ENCODE results near the gene KRTAP10-4. TPM values are rescaled to one million over a fixed set of nuclear protein-coding genes. Genes with fewer than 3 reads are reported as not detected.
A peak's percentile ranks its signal among the peaks of the same experiment; 100 is the strongest.

Gene KRTAP10-4
- total RNA-seq, 1 donor from 2014 or later: not detected

DNA sequence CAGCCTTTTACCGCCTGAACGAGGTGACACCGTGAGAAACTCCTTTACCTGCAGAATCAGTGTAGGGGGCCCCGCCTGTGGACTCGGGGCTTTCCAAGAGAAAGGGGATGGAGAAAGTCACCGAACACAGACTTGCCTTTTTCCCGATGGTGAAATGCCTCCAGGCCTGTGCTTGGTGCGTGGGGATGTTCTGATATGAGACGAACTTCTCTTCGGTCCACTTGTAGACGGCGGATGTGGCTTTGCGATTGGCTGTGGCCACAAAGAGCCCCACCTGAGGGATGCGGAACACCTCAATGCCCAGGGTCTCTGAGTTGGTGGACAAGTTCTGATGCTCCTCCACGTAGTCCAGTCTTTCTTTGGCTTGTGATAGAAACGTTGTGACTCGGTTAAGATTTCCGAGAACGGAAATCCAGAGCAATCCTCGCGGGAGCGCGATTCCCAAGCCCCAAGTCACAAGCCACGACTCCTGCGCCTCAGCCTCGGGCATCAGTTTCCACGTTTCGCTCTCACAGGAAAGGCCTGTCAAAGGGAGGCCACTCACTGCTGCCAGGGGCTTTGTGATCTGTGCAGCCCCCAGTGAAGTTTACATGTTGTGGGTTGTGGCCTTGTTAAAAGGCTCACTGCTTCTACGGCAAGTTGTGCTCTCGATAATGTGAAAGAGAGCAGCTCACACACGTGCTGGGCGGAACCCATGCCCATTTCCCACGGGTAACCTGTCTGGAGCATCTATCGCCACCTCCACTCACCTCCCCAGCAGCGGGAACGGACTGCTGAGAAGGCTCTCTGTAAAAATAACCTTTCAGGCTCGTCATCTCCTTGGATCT lies 46.2 kb upstream of the KRTAP10-4 start:
- no peaks in the 10 kb centered on the region for H3K27me3 ChIP-seq (ENCODE audit: control insufficient read depth, insufficient read depth, low read length)
- no peak for DNase-seq (ENCODE audit: low read depth)

DNA sequence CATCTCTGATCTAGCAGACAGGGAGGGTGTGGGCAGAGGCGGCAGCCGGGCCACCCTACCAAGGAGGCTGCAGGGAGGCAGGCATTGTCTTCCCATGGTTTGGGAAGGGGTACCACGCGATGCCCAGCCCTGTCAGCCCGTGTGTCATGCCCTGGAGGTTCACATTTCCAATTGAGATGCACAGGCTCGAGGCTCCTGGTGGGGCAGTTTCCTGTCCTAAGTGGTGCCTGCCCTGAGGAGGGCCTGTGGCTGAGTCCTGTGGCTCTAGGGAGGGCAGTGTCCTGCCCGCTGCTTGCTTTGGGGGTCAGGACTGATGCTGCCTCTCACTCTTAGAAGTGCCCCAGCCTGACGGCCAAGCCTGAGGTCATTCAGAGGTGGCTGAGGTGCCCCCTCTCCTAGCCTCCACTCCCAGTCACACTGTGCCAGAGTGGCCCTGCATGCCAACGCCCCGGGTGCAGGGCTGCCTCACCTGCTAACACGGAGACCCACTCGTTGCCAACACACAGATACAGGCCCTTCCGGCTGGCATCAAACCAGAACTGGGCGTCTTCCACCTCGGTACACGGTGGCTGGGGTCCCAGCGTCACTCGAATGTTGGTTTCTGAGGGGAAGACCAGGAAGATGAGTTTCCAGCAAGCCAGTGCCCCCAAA lies 45.4 kb upstream of the KRTAP10-4 start:
- TF ChIP-seq, protein P1, sequence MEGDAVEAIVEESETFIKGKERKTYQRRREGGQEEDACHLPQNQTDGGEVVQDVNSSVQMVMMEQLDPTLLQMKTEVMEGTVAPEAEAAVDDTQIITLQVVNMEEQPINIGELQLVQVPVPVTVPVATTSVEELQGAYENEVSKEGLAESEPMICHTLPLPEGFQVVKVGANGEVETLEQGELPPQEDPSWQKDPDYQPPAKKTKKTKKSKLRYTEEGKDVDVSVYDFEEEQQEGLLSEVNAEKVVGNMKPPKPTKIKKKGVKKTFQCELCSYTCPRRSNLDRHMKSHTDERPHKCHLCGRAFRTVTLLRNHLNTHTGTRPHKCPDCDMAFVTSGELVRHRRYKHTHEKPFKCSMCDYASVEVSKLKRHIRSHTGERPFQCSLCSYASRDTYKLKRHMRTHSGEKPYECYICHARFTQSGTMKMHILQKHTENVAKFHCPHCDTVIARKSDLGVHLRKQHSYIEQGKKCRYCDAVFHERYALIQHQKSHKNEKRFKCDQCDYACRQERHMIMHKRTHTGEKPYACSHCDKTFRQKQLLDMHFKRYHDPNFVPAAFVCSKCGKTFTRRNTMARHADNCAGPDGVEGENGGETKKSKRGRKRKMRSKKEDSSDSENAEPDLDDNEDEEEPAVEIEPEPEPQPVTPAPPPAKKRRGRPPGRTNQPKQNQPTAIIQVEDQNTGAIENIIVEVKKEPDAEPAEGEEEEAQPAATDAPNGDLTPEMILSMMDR (IDR thresholded peaks at IDR 0.05; ENCODE audit: insufficient read depth, low read length, severe bottlenecking): no peak

More for the DNA sequence above, 46.2 kb upstream of the KRTAP10-4 start:
- peak; percentile 13 for FAIRE-seq
- TF ChIP-seq, protein P1 (IDR thresholded peaks at IDR 0.05; ENCODE audit: insufficient read depth, low read length, severe bottlenecking): no peak
- H3K4me3 ChIP-seq (ENCODE audit: low read depth, low read length): no peak overlapping the region
- no peaks in the 10 kb centered on the region for H3K36me3 ChIP-seq (ENCODE audit: control insufficient read depth, insufficient read depth, low read length)

DNA sequence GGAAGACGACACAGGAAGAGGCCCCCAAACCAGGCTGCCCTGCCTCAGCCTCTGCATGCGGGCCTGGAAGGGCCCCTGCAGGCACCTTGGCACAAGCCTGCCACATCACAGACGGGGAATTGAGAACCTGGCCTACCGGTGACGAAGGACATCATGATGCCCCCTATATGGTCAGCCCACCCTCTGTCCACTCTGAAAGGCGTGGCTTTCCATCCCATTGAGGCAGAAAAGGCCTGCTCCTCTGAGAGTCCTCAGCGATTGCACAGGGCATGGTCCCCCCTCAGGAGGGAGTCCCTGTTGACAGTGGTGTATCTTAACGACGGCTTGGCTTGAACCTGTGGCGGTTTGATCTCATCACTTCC lies 44.9 kb upstream of the KRTAP10-4 start:
- TF ChIP-seq, protein P1 (IDR thresholded peaks at IDR 0.05; ENCODE audit: insufficient read depth, low read length, severe bottlenecking): no peak
- Histone ChIP-seq H3K27me3 (ENCODE audit: control insufficient read depth, insufficient read depth, low read length) (no peaks in the 10 kb centered on the region), H3K36me3 (ENCODE audit: control insufficient read depth, insufficient read depth, low read length) (no peaks in the 10 kb centered on the region), H3K4me3 (ENCODE audit: low read depth, low read length) (no peak overlapping the region)
- DNase-seq (ENCODE audit: low read depth): no peak
- FAIRE-seq: no peak

More for the DNA sequence above, 45.4 kb upstream of the KRTAP10-4 start:
- Histone ChIP-seq H3K36me3 (ENCODE audit: control insufficient read depth, insufficient read depth, low read length) (no peaks in the 10 kb centered on the region), H3K4me3 (ENCODE audit: low read depth, low read length) (no peak overlapping the region), H3K27me3 (ENCODE audit: control insufficient read depth, insufficient read depth, low read length) (no peaks in the 10 kb centered on the region)
- DNase-seq (ENCODE audit: low read depth) (no peak), FAIRE-seq (peak; percentile 28)

DNA sequence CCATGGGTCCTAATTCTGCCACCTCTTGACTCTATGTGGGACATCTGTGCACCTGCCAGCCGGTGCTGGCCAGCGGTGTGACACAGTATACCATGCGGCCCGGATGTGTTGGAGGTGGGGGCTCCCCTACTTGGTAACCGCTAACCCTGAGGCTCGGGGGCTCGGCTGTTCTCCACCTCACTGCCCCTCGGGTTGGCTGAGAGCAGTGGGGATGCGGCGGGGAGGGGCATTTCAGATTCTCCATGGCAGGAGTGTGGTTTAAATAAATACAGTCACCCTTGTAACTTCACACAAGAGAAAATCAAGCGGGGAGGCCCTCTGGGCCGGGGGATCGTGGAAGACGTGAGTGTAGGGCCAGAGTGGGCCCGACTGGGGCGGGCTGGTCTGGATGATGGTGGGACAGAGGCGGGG lies 44.5 kb upstream of the KRTAP10-4 start:
- no peaks in the 10 kb centered on the region for H3K27me3 ChIP-seq (ENCODE audit: control insufficient read depth, insufficient read depth, low read length)
- FAIRE-seq: no peak
- no peak for DNase-seq (ENCODE audit: low read depth)
- TF ChIP-seq, protein P1 (IDR thresholded peaks at IDR 0.05; ENCODE audit: insufficient read depth, low read length, severe bottlenecking): no peak
- no peak overlapping the region for H3K4me3 ChIP-seq (ENCODE audit: low read depth, low read length)
- H3K36me3 ChIP-seq (ENCODE audit: control insufficient read depth, insufficient read depth, low read length): no peaks in the 10 kb centered on the region

DNA sequence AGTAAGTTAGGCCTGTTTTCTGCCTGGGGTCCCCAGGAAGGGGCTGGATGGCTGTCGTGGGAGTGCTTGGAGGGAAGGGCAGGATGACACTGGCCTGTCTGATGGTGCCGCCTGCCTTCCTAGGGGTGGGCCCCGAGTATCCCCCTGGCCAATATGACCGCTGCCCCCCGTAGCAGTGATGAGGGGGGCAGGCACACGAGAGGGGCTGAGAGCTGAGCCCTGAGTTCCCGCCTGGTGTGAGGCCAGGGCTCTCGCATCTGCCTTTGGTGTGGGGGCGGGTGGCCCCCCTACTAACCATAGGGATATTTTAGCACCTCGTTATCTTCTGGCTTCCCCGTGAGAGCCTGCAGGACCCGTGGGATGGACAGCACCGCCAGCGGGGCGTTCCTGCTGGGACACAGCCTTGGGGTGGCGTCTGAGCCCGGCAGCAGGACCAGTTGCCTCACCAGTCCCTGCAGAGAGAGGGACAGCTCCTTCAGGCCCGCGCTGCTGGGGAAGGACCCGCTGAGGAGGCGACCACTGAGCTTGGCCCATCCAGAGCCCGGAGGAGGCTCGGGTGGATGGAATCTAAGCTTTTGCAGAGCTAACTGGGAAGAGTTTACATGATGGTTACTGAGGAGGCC lies 43.9 kb upstream of the KRTAP10-4 start:
- TF ChIP-seq, protein P1 (IDR thresholded peaks at IDR 0.05; ENCODE audit: insufficient read depth, low read length, severe bottlenecking): no peak
- Histone ChIP-seq H3K27me3 (ENCODE audit: control insufficient read depth, insufficient read depth, low read length) (no peaks in the 10 kb centered on the region), H3K4me3 (ENCODE audit: low read depth, low read length) (no peak overlapping the region), H3K36me3 (ENCODE audit: control insufficient read depth, insufficient read depth, low read length) (no peaks in the 10 kb centered on the region)
- DNase-seq (ENCODE audit: low read depth) (no peak), FAIRE-seq (no peak)

Measured in bronchial epithelial cell (primary cell).